GM19351 (cell line): ENCODE measurements around the gene FAM13A.
"Not testable (repeated sequence)": the region's sequence is repeated elsewhere in the genome, so short reads cannot be mapped to it uniquely, and the experiment has no call there.

Experiments used
- ATAC-seq: cut with Tn5 transposase; IDR thresholded peaks from one replicate; pipeline ENCODE4 v1.9.1; 2021; ENCODE audit warnings: mild to moderate bottlenecking, moderate library complexity; ENCODE audit not compliant: unreplicated experiment

FAM13A gene

DNA sequence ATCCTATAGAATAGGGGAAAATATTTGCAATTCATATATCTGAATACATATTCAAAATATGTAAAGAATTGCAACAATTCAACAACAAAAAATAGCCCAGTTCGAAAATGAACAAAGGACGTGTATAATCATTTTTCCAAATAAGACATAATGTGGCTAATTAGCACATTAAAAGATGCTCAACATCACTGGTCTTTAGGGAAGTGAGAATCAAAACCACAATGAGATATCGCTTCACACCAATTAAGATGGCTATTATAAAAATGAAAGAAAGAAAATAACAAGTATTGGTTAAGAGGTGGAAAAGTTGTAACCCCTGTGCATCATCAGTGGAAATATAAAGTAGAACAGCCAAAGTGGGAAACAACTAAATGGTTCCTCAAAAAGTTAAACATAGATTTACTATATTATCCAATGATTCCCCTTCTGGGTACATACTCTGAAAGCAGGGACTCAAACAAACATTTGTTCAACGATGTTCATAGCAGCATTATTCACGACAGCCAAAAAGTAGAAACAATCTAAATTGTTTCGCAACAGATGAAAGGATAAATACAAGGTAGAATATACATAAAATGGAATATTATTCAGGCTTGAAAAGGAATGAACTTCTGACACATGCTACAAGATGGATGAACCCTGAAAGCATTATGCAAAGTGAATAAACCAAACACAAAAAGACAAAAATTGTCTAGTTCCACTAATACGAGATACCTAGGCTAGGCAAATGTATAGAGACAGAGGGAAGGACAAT is 12.7 kb downstream of the FAM13A start:
- ATAC-seq: no peak

DNA sequence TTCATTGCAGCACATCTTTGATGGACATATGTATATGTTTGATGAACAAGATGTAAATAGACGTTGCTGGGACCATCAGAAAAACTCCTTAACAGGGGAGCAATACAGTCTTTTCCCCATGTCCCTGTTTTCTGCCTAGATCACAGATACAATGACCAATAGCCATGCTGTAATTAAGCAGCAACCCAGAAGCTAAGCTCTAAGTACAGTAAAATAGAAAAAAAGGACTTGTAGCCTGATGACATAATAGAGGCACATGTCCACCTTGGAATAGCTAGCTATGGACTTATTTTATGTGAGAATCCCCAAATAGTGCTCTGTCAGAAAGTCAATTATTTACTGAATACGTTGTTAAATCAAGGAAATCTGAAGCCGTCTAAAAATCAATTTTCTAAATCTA is 14.9 kb downstream of the FAM13A start:
- ATAC-seq: no peak

DNA sequence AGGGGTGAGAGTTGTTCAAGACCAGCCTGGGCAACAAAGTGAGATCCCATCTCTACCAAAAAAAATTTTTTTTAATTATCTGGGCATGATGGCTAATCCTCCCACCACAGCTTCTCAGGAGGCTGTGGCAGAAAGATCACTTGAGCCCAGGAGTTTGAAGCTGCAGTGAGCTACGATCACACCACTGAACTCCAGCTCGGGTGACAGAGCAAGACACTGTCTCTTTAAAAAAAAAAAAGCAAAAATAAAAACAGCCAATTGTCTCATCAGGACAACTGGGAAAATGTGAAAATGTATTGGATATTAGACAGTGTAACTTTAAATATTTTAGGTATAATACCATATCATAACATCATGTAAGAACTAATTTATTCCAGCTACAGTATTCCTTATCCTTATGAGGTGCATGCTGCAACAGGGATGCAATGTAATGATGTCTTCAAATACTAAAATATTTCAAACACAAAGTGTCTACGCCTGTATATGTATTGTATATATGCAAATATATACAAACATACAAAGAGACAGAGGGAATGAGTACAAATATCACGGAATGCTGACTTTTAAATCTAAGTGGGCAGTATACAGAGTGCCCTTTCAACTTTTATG is 17.2 kb downstream of the FAM13A start:
- no peak for ATAC-seq

DNA sequence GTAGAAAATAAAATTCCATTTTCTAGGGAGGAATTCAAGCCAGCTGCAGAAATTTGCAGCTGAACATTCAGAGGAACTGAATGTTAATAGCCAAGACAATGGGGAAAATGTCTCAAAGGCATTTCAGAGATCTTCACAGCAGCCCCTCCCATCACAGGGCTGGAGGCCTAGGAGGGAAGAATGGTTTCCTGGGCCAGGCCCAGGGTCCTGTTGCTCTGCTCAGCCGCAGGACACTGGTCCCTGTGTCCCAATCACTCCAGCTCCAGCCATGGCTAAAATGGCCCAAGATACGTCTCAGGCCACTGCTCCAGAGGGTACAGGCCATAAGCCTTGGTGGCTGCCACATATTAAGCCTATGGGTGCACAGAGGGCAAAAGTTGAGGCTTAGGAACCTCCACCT is 20.4 kb downstream of the FAM13A start:
- ATAC-seq: no peak

DNA sequence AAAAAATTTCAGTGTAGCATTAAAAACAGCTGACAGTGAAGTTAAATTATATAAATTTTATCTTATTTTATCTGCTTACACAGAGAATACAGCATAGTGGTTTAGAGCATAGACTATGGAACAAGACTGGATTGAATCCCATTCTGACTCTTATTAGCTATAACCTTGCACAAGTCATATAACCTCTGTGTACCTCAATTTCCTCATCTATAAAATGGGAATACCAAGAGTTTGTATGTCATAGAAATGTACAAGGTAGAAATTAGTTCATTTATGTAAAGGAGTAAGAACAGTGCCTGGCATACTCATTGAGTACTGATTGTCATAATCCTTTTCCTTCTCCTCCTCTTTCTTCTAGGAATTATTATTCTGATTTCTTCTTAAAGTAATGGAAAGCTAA is 25.7 kb downstream of the FAM13A start:
- ATAC-seq: no peak

DNA sequence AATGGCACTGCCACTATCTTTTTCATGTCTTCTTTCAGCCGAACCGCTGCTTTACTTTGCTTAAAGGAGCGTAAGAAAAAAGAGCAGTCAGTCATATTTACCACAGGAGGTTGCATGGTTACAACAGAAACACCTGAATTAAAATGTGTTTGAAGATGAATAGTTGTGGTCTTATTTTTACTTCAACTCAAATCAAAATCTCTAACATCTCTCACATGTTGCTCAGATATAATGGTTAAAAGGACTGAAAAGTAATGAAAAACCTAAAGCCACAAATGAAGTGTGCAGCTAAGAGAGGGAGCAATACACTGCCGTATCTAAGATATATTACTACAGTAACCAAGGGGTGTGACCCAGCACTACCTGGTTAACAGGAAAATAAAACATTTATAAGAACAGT is 27.4 kb downstream of the FAM13A start:
- ATAC-seq: no peak

DNA sequence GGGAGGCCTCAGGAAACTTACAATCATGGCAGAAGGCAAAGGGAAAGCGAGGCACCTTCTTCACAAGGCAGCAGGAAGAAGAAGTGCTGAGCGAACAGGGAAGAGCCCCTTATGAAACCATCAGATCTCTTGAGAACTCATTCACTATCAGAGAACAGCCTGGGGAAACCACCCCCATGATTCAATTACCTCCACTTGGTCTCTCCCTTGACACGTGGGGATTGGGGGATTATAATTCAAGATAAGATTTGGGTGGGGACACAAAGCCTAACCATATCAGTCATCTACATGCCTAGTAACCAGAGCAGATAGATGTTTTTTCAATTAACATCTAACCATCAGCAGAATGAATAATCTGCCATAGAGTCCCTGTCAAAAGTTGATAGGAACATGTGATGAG is 30.4 kb downstream of the FAM13A start:
- ATAC-seq: no peak

DNA sequence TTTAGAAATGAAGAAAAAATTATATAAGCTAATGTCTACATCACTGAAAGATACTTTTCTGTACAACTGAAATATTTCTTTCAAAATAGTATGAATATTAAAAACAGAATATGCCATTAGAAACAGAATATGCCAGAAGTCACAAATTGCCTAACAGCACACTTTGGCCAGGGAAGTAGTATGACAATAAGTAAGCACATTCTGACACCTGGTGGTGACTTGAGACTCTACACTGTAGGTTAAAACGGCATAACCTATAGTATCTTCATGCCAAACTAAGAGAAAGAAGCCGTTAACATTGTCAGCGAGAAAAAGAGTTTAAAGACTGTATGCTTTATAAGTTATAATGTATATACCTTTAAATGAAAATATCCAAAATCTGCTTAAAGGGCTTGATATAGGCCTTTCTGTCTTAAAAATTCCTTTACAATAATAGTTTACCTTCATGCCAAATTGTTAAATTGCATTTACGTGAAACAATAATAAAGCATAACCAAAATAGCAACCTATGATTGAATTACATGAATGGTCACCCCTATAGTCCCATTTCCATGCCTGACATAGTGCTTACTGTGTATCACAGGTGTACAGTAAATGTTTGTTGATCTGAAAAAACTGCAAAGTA is 32.8 kb downstream of the FAM13A start:
- peak; percentile 99 for ATAC-seq

DNA sequence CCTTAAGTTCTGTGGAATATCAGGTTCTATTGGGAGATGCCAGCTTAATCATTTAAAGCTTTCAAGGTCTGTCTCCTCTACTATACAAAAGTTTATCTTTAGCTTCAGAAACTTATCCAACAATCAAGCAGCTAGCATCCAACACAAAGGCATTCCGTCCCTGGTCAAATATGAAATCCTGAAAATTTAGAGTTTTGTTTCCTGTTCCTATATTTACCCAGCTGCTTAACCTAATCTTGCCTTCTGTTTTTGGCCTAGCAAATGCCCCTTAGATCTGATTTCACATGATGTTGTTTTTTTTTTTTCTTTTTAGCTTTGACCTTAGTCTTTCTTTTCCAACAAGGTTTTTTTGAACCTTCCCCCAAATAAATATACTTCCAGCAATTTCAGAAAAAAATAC is 33.8 kb downstream of the FAM13A start:
- no peak for ATAC-seq

DNA sequence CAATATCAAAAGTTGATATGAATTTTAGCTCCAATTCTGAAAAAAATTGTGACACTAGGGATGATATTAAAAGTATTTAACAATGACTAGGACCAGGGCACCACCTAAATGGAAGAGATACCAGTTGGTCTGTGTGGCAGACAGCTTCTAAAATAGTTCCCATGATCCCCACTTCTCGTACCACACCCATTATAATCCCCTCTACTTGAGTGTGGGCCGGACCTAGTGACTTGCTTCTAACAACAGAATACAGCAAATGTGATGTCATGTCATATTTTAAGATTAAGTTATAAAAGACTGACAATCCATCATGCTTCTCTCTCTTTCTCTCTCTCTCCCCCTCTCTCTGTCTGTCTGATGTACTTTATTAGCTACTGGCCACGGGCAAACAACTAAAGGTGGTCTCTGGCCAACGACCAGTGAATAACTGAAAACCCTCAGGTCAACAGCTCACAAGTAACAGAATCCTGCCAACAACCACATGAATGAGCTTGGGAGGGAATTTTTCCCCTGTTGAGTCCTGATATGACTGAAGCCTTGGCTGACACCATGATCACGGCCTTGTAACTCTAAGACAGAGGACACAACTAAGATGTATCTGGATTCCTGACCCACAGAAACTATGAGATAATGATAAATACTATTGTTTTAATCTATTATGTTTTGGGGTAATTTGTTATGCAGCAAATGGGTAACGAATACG is 34.4 kb downstream of the FAM13A start:
- no peak for ATAC-seq

DNA sequence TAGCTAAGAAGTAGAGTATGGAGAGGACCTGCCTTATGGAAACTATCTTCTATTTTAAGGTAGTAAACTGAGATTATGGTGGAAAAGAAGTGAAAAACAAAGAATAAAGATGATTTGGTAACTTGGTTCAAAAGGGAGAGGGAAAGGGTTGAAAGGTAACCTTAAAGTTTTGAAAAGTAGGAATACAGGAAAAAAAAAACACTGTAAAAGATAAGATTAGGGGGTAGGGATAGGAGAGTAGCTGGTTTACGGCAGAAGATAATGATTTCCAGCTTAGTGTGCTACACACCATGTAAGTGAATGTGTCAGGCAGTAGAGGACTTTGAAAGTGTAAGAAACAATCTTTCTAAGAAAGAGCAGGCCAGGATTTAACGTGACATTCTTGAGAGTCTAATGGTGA is 35.3 kb downstream of the FAM13A start:
- no peak for ATAC-seq

DNA sequence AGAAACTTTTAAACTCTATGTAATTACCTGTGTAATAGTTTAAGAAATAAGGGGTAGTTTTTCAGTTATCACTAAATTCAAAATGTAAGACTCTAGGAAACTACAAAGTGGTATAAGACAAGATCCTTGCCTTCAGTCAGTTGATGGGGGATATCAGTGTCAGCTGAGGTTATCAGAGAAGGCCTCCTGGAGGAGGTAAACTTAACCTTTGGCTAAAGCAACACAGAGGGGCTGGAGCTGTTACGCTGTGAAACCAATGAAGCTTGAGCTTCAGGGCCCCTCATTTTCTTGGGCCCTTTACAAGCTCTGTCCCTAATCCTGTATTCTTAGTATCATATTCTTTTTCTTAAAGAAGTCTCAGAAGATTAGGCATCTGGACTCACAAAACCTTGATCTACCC is 35.9 kb downstream of the FAM13A start:
- ATAC-seq: no peak

DNA sequence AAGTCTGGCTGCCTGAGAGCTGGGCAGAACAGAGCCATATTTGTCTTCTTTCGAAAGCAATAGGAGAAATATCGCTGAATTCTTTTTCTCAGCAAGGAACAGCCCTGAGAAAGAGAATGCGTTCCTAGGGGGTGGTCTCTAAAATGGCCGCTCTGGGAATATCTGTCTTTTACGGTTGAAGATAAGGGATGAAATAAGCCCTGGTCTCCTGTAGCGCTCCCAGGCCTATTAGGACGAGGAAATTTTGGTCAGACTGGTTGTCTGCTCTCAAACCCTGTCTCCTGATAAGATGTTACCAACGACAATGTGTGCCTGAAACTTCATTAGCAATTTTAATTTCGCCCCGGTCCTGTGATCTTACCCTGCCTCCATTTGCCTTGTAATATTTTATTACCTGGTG is 42.1 kb downstream of the FAM13A start:
- ATAC-seq: not testable (repeated sequence)

DNA sequence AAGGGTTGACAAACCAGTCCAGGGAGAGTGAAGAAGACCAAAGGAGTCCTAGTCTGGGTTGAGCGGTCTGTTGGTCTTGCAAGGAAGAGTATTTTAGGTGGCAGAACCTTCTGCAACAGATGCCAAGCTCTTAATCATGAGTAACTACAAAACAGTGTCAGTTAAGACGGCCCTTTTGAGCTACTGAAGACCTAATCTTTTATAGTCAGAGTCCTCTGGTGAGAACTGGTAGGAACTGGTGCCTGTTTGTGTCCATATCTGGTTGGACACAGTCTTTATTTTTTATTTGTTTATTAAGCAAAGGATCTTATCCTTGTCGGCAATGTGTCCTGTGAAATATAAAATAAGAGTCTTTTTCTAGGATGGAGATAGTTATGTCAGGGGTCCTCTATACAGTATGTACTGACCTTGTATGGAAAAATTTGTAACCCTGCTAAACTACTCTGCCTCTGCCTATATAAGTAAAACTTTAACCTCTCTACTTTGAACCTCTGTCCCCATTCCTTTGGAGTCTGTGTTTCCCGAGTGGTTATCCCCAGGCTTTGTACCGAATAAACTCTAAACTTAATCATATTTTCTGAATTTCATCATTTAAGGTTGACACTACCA is 47.1 kb downstream of the FAM13A start:
- ATAC-seq: no peak

DNA sequence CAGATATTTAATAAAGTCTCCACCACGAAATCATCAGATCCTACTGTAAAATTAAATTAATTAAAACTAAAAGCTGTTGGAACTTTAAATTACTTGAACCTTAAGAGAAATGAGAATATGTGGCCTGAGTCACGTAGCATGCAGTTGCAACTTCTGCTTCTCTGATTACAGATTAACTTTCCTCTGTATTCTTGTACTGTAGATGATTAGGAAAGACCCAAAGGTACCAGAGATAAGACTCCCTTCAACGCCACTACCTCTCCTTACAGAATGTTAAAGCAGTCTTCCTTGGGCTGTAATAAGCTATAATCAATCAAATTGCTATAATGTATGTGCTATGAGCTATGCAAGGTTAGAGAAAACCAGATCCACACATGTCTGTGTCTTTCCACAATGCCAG is 47.9 kb downstream of the FAM13A start:
- no peak for ATAC-seq

DNA sequence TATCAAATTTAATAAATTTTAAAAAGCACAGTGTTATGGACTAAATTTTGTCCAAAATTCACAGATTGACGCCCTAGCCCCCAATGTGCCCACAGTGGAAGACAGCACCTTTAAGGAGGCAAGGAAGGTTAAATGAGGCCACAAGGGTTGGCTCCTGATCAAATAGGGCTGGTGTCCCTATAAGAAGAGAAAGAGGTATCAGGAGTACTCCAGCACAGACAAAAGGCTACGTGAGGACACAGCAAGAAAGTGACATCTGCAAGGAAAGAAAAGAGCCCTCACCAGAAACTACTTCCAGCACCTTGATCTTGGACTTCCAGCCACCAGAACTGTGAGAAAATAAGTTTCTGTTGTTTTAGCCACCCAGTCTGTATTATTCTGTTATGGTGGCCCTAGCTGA is 48.8 kb downstream of the FAM13A start:
- no peak for ATAC-seq

DNA sequence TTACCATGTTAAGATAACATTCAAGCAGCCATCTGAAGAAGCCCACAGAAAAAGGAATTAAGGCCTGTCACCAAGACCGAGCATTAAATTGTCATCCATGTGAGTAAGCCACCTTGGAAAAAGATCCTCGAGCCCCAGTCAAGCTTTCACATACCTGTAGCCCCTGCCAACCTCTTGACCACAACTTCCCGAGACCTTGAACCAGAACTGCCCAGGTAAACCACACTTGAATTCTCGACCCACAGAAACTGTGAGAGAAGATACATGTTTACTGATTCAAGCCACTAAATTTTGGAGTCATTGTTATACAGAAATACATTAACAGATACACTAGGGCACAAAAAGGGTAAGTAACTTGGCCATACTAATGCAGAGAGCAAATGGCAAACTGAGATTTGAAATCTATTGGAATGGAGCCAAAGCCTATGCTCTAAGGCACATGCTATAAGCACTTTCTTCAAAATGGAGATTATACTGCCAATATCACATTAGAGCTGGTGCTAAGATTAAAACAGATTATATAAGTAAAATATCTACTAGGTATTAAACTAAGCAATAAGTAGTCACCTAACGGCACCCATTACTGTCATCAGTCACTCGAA is 49.5 kb downstream of the FAM13A start:
- ATAC-seq: no peak

DNA sequence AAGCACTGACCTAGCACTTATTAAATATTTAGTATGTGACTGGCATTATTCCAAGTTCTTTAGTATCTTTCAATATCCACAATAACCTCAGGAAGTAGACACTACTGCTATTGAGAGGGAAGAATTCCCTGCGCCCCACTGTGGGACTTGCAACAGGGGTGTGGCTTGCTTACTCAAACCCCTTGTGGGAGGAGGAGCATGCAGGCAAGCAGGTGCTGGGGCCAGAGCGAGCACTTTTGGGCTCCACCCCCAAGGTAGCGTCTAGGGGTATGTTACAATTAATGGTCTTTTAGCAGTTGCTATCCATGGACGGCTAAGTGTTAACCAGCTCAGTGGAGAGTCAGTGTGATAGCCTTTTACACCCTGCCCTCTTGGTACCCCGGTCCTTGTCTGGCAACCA is 50.7 kb downstream of the FAM13A start:
- ATAC-seq: no peak

DNA sequence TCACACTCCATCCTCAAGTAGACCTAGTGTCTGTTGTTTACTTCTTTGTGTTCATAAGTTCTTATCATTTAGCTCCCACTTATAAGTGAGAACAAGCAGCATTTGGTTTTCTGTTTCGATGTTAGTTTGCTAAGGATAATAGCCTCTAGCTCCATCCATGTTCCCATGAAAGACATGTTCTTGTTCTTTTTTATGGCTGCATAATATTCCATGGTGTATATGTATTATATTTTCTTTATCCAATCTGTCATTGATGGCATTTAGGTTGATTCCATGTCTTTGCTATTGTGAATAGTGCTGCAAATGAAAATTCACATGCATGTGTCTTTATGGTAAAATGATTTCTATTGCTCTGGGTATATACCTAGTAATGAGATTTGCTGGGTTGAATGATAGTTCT is 51.9 kb downstream of the FAM13A start:
- ATAC-seq: not testable (repeated sequence)

DNA sequence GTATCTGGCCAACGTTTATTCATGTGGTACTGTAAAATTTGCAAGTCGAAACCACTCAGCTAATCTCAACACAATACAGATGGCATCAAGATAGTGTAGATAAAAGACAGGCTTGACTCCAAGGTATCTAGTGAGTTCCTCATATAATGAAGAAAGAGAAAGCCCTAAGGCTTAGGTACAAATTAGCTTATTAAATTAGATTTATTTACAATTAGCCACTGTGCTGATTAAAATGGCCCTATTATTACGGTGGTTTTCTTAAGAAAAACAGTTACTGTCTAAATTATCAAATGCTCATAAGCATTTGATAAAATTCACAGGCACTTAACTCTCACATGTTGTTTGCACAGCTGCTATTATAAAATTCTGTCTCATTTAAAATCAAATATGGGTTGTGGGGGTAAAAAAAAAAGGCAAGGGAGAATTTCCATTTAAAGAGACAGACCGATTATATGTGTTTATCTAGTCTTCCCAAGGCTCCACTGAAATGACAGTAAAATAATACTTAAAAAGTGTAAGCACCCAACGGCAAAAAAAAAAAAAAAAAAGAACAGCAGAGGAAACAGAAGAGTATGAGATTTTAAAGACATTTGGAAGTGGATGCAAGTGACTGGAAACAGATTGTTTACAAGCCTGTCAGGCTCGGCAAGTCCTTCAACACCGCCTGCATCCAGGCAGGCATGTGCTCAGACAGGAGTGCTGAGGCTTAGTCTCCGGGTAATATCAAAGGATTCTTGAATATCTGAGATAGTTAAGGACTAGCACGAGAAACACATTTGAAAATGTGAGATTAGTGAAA is 55.1 kb downstream of the FAM13A start:
- no peak for ATAC-seq
